Prostate gland (tissue), 2 donors: ENCODE results near the gene LRRC26. TPM values are rescaled to one million over a fixed set of nuclear protein-coding genes. Genes with fewer than 3 reads are reported as not detected.

ENCODE experiments used
- DNase-seq: peaks from one replicate; pipeline ENCODE4 v3.0.0-alpha.2; 2019; ENCODE audit warnings: low spot score
- H3K27ac ChIP-seq, 2 donors: fragments of 200-600 bp; sonication (generic); 2 replicates each; pipeline ENCODE4 v1.5.1; 2017 to 2019
- H3K27me3 ChIP-seq: fragments of 200-600 bp; sonication (generic); replicated peaks from 2 replicates; pipeline ENCODE4 v1.5.1; 2019; ENCODE audit not compliant: insufficient read depth
- H3K36me3 ChIP-seq, 2 donors: fragments of 200-600 bp; sonication (generic); 1 replicate in 1 of 2; 2 replicates in 1 of 2; pipeline versions ENCODE4 v1.5.1 to v1.8.1; 2017 to 2019
- H3K4me1 ChIP-seq: fragments of 200-600 bp; sonication (generic); replicated peaks from 2 replicates; pipeline ENCODE4 v1.5.1; 2019
- H3K4me3 ChIP-seq, 2 donors: fragments of 200-600 bp; sonication (generic); 2 replicates each; pipeline ENCODE4 v1.5.1; 2017 to 2019
- H3K9me3 ChIP-seq: fragments of 200-600 bp; sonication (generic); 2 replicates; pipeline ENCODE4 v1.5.1; 2017
- CTCF ChIP-seq, 4 experiments: fragments of 200-600 bp in 2 of 4; fragments of 450-650 bp in 2 of 4; sonication (generic) in 2 of 4; IDR thresholded peaks; 1 replicate in 3 of 4; 2 replicates in 1 of 4; pipeline ENCODE4 v1.5.1; 2016 to 2019; ENCODE audit warnings: antibody characterized with exemption in 4 of 4, mild to moderate bottlenecking in 2 of 4, moderate library complexity in 2 of 4
- POLR2A ChIP-seq: fragments of 450-650 bp; IDR thresholded peaks from one replicate; pipeline ENCODE4 v1.6.1; 2016; ENCODE audit warnings: antibody characterized with exemption, mild to moderate bottlenecking
- POLR2AphosphoS5 ChIP-seq: sonication (generic); formaldehyde crosslinking; IDR thresholded peaks from one replicate; pipeline ENCODE4 v1.6.1; 2017; ENCODE audit warnings: antibody characterized with exemption
- WGBS: methylation state at CpG from one replicate; pipeline ENCODE4 v1.1.5; 2018; 5-methylcytosine and 5-hydroxymethylcytosine counted together
- intact Hi-C: fragments of 100-400 bp; cut with DNase I; formaldehyde crosslinking; loops from one replicate; pipeline ENCODE4 v1.14.2; 2022
- total RNA-seq, 2 donors: library from RNA; depleted of rRNA; stranded (reverse); fragments of >200 nt; gene quantifications; one replicate each; pipeline ENCODE4 v1.1.0, GENCODE V29; 2016

The LRRC26 gene
- total RNA-seq, 2 donors from 2014 or later = 183 to 582 TPM

- H3K27ac ChIP-seq = peak overlapping the region; percentile 63 to 67
- TF ChIP-seq CTCF (IDR thresholded peaks at IDR 0.05) (peak in 1 of 4 experiments; percentile 22), POLR2AphosphoS5 (peak; percentile 91), POLR2A (peak; percentile 38)
- peak overlapping the region; percentile 60 to 69 for H3K4me3 ChIP-seq
- WGBS = under 1% methylated on average over 36 of the region's 86 CpGs
- H3K9me3 ChIP-seq = no peaks in the 10 kb centered on the region
- no peaks in the 10 kb centered on the region for H3K27me3 ChIP-seq
- peaks cover 4% of the 10 kb centered on the region for H3K4me1 ChIP-seq
- intact Hi-C loops = no loop called here
- H3K36me3 ChIP-seq = no peaks in the 10 kb centered on the region
- DNase-seq = peak; percentile 79
Measured at GRCh38 chr9:137129456-137130175, 40.2 kb downstream of the LRRC26 start.

GRCh38 chr9:137128862-137129455, 40.9 kb downstream of the LRRC26 start:
- peak overlapping the region; percentile 60 to 69 for H3K4me3 ChIP-seq
- intact Hi-C loops = no loop called here
- 24% methylated on average over 37 of the region's 37 CpGs for WGBS
- H3K4me1 ChIP-seq = peaks cover 4% of the 10 kb centered on the region
- H3K27ac ChIP-seq = peak overlapping the region; percentile 63 to 67
- TF ChIP-seq POLR2AphosphoS5 (no peak), POLR2A (no peak), CTCF (IDR thresholded peaks at IDR 0.05) (no peak)
- H3K36me3 ChIP-seq = no peaks in the 10 kb centered on the region
- H3K9me3 ChIP-seq = no peaks in the 10 kb centered on the region
- no peaks in the 10 kb centered on the region for H3K27me3 ChIP-seq
- no peak for DNase-seq

- WGBS = 76% methylated on average over 19 of the region's 19 CpGs
- H3K9me3 ChIP-seq = no peaks in the 10 kb centered on the region
- H3K4me1 ChIP-seq = peaks cover 4% of the 10 kb centered on the region
- H3K36me3 ChIP-seq = no peaks in the 10 kb centered on the region
- peak overlapping the region in 1 of 2 donors; percentile 69 for H3K4me3 ChIP-seq
- H3K27ac ChIP-seq = no peak overlapping the region
- H3K27me3 ChIP-seq = no peaks in the 10 kb centered on the region
- DNase-seq = no peak
- intact Hi-C loops = no loop called here
- TF ChIP-seq POLR2A = no peak
- no peak for TF ChIP-seq POLR2AphosphoS5
- no peak for TF ChIP-seq CTCF (IDR thresholded peaks at IDR 0.05)
Measured at GRCh38 chr9:137128158-137128861, 41.5 kb downstream of the LRRC26 start.

- Histone ChIP-seq H3K4me1 (peaks cover 4% of the 10 kb centered on the region), H3K27me3 (no peaks in the 10 kb centered on the region), H3K9me3 (no peaks in the 10 kb centered on the region), H3K36me3 (no peaks in the 10 kb centered on the region), H3K4me3 (no peak overlapping the region), H3K27ac (peak overlapping the region in 1 of 2 donors; percentile 11)
- 48% methylated on average over 24 of the region's 24 CpGs for WGBS
- TF ChIP-seq POLR2A = no peak
- TF ChIP-seq POLR2AphosphoS5 = no peak
- TF ChIP-seq CTCF (IDR thresholded peaks at IDR 0.05) = no peak
- intact Hi-C loops = no loop called here
- DNase-seq = no peak
Measured at GRCh38 chr9:137127301-137128157, 42.3 kb downstream of the LRRC26 start.
